ENCODE measurements around the gene VSTM2B. TPM values are rescaled to one million over a fixed set of nuclear protein-coding genes. Genes with fewer than 3 reads are reported as not detected.

VSTM2B gene
- polyA plus RNA-seq, 1 of the 3 experiments (the other 2 are of a cell fraction), result not detected

DNA sequence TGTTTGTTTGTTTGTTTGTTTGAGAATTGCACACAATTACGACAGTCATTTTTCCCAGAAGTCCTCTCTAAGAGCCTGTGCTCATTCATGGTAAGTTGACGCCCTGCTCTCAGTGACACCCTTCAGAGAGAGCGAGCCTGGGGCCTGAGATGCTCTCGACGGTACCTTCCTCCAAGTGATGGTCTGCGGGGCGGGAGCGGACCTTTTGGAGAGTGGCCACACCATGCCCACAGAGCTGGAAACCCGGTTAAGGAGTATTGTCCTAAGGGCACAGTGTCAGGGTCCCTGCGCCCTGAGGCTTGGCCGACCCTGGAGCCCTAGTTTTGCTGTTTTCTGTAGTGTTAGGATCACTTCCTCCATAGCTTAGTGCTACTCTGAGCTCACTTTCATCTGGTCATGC, 83.8 kb downstream of the VSTM2B start:
- TF ChIP-seq JUND (IDR thresholded peaks at IDR 0.05) (no peak), EZH2phosphoT487 (IDR thresholded peaks at IDR 0.05; ENCODE audit: borderline replicate concordance, low read depth) (no peak), EP300 (IDR thresholded peaks at IDR 0.05; ENCODE audit: borderline replicate concordance in 1 of 2, low read depth in 1 of 2, low read length in 1 of 2) (no peak), ELF1 (IDR thresholded peaks at IDR 0.05) (no peak), POLR2AphosphoS5 (IDR thresholded peaks at IDR 0.05; ENCODE audit: low read depth, low read length) (no peak), RCOR1 (IDR thresholded peaks at IDR 0.05; ENCODE audit: low read length) (no peak), GABPA (IDR thresholded peaks at IDR 0.05; ENCODE audit: low read depth) (no peak), TEAD4 (IDR thresholded peaks at IDR 0.05; ENCODE audit: borderline replicate concordance, insufficient read depth) (no peak)
- TF ChIP-seq, protein P1, sequence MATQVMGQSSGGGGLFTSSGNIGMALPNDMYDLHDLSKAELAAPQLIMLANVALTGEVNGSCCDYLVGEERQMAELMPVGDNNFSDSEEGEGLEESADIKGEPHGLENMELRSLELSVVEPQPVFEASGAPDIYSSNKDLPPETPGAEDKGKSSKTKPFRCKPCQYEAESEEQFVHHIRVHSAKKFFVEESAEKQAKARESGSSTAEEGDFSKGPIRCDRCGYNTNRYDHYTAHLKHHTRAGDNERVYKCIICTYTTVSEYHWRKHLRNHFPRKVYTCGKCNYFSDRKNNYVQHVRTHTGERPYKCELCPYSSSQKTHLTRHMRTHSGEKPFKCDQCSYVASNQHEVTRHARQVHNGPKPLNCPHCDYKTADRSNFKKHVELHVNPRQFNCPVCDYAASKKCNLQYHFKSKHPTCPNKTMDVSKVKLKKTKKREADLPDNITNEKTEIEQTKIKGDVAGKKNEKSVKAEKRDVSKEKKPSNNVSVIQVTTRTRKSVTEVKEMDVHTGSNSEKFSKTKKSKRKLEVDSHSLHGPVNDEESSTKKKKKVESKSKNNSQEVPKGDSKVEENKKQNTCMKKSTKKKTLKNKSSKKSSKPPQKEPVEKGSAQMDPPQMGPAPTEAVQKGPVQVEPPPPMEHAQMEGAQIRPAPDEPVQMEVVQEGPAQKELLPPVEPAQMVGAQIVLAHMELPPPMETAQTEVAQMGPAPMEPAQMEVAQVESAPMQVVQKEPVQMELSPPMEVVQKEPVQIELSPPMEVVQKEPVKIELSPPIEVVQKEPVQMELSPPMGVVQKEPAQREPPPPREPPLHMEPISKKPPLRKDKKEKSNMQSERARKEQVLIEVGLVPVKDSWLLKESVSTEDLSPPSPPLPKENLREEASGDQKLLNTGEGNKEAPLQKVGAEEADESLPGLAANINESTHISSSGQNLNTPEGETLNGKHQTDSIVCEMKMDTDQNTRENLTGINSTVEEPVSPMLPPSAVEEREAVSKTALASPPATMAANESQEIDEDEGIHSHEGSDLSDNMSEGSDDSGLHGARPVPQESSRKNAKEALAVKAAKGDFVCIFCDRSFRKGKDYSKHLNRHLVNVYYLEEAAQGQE (IDR thresholded peaks at IDR 0.05; ENCODE audit: low read depth, low read length), result no peak
- TF ChIP-seq, protein P2, sequence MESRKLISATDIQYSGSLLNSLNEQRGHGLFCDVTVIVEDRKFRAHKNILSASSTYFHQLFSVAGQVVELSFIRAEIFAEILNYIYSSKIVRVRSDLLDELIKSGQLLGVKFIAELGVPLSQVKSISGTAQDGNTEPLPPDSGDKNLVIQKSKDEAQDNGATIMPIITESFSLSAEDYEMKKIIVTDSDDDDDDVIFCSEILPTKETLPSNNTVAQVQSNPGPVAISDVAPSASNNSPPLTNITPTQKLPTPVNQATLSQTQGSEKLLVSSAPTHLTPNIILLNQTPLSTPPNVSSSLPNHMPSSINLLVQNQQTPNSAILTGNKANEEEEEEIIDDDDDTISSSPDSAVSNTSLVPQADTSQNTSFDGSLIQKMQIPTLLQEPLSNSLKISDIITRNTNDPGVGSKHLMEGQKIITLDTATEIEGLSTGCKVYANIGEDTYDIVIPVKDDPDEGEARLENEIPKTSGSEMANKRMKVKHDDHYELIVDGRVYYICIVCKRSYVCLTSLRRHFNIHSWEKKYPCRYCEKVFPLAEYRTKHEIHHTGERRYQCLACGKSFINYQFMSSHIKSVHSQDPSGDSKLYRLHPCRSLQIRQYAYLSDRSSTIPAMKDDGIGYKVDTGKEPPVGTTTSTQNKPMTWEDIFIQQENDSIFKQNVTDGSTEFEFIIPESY (IDR thresholded peaks at IDR 0.05; ENCODE audit: borderline replicate concordance, low read depth), result no peak
- TF ChIP-seq, protein P3, sequence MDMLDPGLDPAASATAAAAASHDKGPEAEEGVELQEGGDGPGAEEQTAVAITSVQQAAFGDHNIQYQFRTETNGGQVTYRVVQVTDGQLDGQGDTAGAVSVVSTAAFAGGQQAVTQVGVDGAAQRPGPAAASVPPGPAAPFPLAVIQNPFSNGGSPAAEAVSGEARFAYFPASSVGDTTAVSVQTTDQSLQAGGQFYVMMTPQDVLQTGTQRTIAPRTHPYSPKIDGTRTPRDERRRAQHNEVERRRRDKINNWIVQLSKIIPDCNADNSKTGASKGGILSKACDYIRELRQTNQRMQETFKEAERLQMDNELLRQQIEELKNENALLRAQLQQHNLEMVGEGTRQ (IDR thresholded peaks at IDR 0.05; ENCODE audit: borderline replicate concordance, low read depth, low read length), result no peak
- TF ChIP-seq, protein P4, sequence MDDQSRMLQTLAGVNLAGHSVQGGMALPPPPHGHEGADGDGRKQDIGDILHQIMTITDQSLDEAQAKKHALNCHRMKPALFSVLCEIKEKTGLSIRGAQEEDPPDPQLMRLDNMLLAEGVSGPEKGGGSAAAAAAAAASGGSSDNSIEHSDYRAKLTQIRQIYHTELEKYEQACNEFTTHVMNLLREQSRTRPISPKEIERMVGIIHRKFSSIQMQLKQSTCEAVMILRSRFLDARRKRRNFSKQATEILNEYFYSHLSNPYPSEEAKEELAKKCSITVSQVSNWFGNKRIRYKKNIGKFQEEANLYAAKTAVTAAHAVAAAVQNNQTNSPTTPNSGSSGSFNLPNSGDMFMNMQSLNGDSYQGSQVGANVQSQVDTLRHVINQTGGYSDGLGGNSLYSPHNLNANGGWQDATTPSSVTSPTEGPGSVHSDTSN (IDR thresholded peaks at IDR 0.05), result no peak
- TF ChIP-seq, protein P5, sequence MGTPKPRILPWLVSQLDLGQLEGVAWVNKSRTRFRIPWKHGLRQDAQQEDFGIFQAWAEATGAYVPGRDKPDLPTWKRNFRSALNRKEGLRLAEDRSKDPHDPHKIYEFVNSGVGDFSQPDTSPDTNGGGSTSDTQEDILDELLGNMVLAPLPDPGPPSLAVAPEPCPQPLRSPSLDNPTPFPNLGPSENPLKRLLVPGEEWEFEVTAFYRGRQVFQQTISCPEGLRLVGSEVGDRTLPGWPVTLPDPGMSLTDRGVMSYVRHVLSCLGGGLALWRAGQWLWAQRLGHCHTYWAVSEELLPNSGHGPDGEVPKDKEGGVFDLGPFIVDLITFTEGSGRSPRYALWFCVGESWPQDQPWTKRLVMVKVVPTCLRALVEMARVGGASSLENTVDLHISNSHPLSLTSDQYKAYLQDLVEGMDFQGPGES (IDR thresholded peaks at IDR 0.05; ENCODE audit: low read depth, low read length), result no peak
- Histone ChIP-seq H3F3A (replicated peaks; ENCODE audit: insufficient read depth) (no peaks in the 10 kb centered on the region), H3K4me3 (ENCODE audit: low read depth in 2 of 2, low read length in 1 of 2) (no peak overlapping the region), H3K4me2 (no peak overlapping the region), H3K79me2 (ENCODE audit: insufficient read depth) (peaks cover 18% of the 10 kb centered on the region), H3K36me3 (replicated peaks in 1 of 2; ENCODE audit: control insufficient read depth in 1 of 2, insufficient read depth in 2 of 2, low read length in 1 of 2) (peaks cover 20 to 51% of the 10 kb centered on the region in 2 experiments), H3K9me2 (no peaks in the 10 kb centered on the region), H3K4me1 (ENCODE audit: control insufficient read depth in 1 of 2, insufficient read depth in 2 of 2, low read depth in 1 of 2, low read length in 1 of 2) (peaks cover 0 to 8% of the 10 kb centered on the region in 2 experiments; a peak in 2 of 4 replicates), H3K9me3 (no peaks in the 10 kb centered on the region), H4K20me1 (ENCODE audit: insufficient read depth) (no peaks in the 10 kb centered on the region), H3K27ac (ENCODE audit: low read depth in 2 of 2, low read length in 1 of 2) (no peak overlapping the region), H3K27me3 (ENCODE audit: insufficient read depth) (no peaks in the 10 kb centered on the region), H3K9ac (no peak overlapping the region), H2AFZ (ENCODE audit: low read depth) (no peak overlapping the region)
- POLR2A ChIA-PET, result interaction anchor here (1.9 kb wide), 1 partner anchor 107 kb away, joined by 5 read pairs; no protein-coding TSS in a partner anchor
- WGBS (ENCODE audit: low lambda C conversion rate), result 78% methylated on average over 8 of the region's 11 CpGs
- CTCF ChIA-PET, result interaction anchor here (0.6 to 6.8 kb wide), 13 partner anchors 10 to 687 kb away, joined by 3 to 137 read pairs (median 7); partner anchors contain the start of gene C19orf12
- DNase-seq, result no peak
